IPS-11a (cell line): ENCODE data around the gene MLLT1.

Source experiments
- H3K4me3 ChIP-seq: one replicate; pipeline ENCODE4 v1.5.1; 2013; ENCODE audit warnings: low read depth, low read length, control low read depth

The MLLT1 gene

DNA sequence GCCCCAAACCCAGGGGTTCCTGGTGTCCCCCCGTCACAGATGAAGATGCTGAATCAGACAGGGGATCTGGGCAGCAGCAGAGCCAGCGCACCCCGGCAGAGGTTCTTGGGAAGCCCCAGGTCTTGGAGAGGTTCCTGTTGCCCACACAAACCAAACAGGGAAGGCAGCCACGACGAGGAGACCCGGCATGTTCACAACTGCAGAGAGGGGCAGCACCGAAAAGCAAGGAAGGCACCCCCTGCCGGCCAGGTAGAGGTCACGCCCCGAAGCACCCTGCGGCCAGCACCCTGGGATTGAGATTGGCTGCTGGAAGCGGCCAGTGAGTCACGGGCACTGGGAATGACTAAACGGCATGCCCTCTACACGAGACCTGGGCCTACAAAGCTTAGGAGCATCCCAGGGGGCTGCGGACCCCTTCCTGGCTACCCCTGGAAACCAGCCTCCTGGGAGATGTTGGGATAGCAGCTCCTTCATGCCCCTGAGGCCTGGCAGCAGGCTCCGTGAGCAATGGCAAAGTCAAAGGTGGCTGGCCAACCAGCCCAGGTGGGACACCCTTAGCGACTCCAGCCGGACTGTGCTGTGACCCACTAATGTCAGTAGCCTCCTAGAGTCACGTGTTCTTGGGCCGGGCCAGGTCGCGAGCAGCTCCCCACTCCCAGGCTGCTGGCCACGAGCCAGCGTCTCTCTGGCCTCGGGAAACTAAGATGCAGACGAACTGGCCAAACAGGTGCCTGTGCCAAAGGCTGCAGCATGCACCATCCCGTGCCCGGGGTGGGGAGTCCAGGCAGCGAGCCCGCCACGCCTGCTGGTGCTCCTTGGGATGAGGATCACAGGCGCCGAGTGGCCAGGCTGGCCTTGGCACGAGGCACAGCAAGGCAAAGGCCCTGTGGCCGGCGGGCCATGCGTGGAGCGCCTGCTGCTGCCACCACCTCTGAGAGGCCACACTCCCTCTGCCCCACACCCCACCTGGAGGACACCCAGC, 43.2 kb downstream of the MLLT1 start:
- H3K4me3 ChIP-seq: no peak overlapping the region

DNA sequence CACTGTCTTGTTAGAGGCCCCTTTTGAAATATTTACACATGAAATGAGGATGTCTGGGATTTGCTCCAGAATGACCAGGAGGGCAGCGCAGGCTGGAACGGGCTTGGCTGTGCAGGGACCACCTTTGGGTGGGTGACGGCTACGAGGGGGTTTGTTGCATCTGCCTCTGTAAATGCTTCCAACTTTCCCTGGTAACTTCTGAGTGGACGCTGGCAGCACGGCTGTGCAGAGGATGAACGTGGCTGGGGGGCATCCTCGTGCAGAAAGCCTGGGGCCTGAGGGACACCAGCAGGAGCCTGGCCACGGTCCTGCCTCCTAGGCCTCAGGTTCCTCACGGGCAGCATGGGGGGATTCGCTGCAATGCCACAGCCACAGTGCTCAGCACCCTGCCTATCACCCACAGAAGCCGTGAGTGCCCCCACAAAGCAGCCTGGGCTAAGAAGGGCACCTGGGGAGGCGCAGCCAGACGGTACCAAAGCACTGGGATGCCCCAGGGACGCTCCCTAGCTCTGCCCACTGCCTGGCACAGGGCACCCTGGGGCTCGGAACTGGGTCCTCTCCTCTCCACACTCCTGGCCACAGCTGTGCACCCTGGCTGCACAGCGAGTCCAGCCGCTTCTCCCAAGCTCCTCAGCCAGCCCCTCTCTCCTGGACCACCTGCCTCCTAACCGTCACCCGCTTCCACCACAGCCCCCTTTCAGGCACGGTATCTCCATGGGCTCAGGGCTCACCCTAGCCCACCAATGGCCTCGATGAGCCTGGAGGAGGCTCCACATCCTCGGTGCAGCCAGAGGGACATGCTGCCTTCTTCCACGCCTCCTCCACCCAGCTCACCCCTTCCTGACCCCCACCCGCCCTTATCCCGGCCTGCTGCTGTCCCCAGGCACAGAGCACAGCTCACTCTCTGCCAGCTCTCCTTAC, 44.5 kb downstream of the MLLT1 start:
- no peak overlapping the region for H3K4me3 ChIP-seq

DNA sequence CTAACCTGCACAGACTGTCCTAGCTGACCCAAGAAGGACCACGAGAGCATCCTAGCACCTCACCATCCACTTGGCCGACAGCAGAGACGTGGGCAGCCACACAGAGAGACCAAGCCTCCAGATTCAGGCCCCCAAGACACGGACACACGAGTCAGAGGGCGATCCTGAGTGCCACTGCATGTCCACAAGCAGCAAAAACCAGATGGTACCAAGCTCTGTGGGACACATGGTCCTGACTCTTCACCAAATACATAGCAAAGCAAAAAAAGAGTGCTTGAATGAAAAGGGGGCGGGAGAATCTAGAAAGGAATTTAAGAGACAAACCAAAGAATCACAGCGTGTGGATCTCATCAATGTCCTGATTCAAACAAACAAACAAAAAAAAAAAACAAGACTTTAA, 45.2 kb downstream of the MLLT1 start:
- H3K4me3 ChIP-seq: no peak overlapping the region

DNA sequence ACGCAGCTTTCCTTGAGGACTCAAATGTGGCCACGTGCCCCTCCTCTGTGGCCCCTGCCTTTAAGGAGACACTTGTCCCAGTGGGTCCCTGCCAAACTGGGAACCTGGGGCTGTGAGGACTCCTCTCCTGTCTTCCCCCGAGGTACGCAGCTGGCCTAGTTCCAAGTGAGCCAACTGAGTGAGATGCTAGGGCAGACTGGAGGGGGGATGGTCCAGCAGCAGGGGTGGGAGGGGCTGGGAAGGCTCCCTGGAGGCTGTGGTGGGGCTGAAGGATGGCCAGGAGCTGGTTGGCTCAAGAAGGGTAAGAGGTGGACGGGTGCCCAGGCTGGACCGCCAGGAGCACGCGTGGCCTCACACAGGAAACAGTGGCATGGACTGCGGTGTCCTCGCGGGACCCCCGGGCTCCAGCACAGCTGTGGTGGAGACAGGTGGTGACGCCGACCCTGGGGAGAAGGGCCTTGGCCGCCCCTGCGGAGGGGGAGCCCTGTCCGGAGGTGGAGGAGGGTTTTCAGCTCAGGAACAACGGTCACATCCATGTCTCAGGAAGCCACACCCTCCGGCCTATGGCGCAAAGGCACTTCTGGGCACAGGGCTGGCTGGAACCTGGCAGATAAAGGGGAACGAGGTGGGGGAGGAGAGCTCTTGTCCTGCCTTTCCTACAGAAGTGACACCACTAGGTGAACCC, 45.8 kb downstream of the MLLT1 start:
- H3K4me3 ChIP-seq: no peak overlapping the region

DNA sequence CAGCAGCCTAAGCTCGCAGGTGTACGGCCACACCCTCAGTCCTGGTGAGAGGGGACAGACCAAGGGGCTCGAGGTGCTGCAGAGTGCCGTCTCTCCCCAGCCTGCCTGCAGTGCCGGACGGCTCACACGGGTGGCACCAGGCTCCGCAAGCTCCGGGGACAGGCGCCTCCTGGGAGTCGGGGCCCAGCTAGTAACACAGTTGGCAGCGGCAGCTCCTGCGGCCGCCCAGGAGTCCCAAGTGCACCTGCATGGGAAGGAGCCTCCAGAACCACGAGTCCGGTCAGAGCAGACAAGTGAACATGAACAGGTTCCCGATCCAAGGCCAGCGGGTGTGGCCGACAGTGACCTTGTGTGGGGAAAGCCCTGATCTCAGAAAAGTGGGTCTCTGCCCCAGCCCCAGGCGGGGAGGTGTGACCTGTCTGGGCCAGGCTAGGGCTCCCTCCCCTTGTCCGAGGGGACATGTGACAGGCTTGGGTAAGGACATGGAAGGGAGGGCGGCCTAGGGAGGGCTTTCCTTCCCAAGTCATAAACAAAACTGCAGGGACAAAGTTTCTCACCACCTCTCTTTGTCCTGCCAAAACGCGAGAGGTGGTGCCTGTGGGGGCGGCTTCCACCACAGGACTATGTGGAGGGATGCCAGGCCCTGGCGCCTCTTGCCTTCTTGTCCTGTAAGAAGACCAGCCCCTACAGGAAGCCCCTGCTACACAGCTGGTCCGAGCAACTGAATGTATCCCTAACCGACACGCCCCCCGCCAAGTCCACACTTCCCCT, 46.5 kb downstream of the MLLT1 start:
- H3K4me3 ChIP-seq: no peak overlapping the region

DNA sequence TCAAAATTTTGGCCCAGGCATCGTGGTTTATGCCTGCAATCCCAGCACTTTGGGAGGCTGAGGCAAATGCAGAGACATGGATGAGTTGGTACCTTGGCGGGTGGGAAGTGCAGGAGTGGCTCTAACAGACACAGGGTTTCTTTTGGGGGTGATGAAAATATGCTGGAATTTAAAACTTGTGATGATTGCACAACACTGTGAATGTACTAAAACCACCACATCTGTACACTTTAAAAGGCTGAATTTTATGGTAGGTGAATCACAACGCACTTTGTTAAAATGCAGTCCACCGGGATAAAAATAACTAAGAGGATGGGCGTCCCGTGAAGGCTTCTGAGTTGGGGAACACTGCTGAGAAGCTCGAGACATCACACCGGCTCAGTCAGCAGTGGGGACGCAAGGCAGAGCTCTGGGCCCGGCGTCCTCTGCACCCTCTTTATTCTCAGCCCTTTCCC, 47.1 kb downstream of the MLLT1 start:
- H3K4me3 ChIP-seq: no peak overlapping the region

DNA sequence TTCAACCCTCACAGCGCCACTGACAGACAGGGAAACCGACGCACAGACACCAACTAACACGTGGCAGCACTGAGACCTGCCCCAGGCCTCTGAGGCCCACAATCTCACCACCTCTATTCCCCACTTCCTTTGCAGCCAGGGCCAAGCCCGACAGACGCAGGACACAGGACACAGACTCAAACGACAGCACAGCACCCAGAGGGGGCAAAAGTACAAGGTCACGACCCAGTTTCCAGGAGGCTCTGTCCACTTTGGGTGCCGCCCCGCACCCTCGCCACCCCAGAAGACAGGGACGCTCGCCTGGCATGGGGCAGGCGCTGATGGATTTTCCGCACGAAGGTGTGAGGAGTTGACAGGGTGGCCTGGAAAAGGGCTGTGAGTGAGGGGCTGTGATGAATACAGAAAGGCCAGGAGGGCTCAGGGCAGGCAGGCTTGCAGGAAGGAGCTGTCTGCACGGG, 48.8 kb downstream of the MLLT1 start:
- no peak overlapping the region for H3K4me3 ChIP-seq

DNA sequence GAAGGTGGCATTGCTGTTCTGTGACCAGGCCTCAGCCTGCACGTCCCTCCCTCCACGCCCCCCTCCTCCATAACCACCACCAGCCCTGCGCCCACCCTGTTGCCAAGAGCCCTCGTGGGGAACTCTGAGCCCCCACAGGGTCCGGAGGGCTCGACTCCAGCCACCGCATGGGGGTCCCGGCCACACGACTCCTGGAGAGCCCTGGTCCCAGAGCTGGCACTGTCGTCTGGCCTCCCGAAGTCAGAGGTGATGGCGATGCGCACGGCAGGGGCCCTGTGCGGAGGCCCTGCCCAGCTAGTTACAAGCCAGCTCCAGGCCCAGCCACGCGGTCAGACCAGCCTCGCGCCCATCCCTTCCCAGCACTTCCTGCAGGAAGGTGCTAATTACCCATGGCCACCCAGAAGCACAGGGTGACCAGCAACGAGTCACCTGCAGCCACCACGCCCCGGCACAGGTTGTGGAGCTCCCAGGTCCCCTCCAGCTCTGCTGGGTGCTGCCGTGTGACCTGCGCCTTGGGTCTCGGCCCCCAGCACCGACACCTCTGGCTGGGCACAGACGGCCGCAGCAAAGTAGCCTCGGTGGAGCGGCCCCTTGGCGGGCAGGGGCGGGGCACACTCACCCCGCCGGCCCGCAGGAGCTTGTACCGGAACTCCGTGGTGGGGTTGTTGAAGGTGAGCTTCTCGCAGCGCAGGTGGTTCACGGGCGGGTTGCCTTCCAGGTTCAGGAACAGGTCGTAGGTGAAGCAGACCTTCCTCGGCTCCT, 49.6 kb downstream of the MLLT1 start:
- H3K4me3 ChIP-seq: no peak overlapping the region

DNA sequence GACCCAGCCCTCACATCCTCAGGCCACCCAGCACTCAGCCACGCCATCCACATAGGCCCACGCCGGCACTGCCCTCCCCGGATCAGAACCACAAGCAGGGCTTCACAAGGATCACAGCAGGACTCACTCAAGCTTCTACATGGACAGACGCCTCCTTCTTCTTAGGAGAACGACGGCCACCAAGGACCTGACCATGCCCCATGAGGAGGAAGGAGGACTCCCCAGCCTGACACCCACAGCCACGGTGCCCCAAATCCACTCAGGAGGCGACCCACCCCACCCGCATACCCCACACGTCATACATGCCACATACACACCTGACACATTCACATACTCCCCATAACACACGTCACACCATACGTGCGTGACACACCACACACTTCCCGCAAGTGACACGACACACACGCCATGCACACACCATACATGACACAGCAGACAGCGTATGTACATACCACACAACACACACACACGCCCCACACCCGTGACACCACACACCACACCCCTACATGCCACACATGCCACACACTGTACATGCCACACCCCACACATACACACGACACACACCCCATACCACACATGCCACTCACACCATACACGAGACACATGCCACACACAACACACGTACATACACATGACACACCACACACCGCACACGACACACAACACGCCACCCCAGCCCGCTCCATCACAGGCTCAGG, 50.4 kb downstream of the MLLT1 start:
- H3K4me3 ChIP-seq: no peak overlapping the region

DNA sequence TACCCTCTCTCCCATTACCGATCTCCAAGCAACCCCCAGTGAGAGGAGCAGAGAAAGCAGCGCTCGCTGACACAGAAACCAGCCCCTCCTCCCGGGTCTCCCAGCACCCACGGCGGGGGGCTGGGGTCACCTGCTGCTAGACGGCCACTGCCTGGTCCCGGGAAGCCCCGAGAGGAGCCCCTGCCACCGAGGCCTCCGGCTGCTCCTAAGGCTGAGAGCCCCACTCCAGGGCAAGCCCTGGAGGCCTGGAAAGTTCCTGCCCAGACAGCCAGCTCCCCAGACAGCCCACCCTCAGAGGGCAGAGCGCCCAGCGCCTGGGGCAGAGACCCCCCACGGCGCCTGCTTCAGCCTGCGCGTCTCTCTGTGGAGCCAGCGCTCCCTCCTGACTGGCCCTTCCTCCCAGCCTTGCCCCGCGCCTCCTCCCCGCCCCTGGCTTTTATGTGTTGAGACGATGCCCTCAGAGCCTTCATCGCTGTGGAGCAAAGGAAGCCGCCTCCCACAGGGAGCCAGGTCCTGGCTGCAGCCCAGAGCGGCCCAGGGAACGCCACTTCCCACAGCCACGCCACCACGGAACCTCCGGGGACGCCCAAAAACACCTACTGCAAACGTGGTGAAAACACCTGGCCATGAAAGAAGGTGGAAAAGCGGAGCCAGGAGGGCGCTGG, 51.1 kb downstream of the MLLT1 start:
- no peak overlapping the region for H3K4me3 ChIP-seq

DNA sequence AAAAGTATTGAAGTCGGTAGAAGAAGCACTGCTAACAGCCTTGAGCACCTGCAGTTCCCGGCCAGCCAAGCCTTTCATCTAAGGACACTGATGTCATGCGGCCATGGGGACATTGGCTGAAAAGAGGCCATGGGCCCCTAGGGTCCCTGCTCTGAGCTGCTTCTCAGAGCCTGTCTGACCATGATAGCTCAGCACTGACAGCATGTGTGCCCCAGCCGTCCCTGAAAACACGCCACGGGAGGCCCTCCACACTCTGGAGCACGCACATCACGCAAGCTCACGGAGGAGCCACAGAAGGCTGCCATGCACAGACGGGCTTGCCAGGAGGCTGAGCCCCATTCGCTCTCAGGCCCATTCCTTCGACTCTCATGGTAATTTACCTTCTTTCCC, 51.8 kb downstream of the MLLT1 start:
- H3K4me3 ChIP-seq: no peak overlapping the region

DNA sequence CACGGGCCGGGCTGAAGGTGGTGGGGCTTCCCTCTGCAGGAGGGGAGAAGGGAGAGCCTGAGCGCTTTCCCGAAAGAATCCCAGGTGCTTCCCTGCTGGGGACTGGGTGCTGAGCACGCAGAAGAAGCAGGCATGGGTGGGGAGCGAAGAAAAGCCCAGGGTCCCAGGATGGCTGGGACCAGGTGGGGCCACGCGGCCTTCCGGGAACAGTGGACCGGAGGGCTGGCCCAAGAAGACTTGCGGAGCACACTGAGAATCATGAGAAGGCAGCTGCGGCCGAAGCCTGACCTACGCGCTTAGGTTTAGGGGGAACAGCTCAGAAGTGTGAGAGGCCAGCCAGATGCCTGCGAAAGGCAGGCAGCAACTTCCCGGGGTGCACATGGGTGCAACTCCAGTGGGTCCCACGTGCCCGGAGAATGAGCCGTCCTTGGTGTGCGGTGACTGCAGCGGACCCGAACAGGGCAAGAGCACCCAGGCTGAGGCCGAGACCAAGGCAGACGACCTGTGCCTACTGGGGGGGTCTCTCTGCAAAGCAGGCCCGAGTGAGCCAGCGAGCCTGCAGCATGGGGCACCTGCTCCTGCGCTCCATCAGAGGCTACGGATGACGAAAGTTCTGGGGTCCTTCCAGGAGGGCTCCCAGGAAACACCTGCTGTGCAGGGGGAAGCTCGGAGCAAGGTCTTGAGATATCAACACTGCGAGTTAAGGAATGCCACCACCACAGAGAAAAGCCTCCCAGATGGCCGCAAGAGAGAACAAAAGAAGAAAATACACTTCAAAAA, 52.4 kb downstream of the MLLT1 start:
- no peak overlapping the region for H3K4me3 ChIP-seq

DNA sequence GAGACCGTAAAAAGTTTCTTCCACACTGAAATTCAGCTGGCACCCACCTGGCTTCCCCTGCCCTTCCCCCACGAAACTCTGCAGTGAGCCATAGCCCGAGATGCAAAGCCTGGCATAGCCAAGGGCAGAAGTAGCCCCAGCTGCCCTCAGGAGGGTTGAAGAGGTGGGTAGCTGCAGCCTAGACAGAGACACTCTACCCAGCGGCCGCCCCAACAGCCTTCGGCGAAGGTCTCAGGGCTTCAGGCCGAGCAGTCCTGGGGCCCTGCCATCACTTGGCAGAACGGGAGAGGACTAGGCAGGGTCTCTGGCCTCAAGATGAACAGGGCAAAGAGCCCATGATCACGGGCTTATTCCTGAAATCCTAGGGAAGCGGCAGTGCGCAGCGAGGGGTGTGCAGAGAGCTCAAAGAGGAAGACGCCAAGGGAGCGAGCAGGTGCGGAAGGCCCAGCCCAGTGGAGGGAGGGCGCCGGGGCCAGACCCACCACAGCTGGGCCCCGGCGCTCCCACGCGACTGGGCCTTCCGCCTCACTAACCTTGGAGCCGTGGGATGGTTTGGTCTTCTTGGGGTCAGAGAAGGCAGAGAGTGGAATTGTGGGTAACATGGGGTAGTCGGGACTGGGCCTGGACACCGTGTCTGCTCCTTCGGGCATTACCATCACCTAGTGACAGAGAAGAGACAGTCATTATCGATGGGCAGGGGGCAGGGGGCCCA, 53.2 kb downstream of the MLLT1 start:
- no peak overlapping the region for H3K4me3 ChIP-seq

DNA sequence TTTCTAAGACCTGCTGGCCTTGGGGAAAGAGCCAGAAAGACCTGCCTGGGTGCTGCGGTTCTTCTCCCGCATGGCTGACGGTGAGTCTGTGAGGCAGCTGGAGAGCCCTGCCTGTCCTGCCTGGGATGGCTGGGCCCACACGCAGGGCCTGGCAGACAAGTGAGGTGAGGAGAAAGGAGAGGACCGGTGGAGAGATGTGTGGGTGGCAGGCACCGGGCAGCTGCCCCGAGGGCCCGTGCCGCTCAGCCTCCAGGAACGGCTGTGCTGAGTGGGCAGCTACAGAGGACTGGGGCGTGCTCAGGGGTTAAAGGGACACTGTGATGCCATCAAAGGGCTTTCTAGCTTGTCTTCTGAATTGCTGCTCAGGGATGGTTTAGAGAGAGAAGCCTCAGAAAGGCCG, 53.8 kb downstream of the MLLT1 start:
- no peak overlapping the region for H3K4me3 ChIP-seq

DNA sequence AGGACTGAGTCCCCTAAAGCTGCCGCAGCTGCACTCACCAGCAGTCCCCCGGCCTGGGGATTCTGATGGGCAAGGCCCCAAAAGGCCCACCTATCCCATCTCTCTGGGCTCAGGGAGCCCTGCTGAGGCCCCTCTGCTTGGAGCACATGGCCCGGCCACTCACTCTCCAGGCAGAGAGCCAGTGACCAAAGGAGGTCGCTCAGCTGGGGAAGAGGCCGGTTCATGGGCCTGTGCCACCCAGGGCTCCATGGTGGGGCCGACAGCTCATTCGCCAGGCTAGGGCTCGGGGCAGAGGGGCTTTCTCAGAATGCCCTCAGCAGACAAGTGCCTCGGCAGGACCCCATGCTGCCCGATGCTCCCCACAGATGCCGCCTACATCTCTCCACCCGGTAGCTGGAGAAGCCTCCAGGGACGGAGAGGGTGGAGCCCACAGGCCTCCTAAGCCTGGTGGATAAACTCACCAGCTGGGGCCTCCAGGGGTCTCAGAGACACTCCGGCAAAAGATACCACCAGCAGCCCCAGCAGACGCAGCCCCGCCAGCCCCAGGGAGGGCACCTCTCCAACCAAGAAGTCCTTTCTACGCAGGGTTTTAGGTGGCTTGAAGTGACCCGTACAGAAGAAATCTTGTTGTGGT, 54.4 kb downstream of the MLLT1 start:
- no peak overlapping the region for H3K4me3 ChIP-seq

DNA sequence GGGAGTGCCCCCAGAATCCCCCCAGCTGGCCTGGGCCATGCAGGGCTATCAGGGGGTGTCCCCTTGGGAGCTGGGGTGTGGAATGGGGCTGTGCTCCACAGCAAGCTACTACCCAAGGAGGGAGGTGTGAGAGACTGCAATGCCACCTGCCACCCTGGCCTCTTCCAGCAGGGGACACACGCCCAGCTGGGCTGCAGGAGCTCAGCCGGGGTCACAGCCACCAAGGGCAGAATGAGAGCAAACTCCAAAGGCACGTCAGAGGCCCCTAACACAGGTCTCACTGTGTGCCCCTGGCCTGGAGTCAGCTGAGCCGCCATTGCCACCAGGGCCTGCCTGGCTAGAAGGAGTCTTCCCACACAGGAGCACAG, 55.5 kb downstream of the MLLT1 start:
- no peak overlapping the region for H3K4me3 ChIP-seq
